Colonic mucosa (tissue), 4 donors: Measurements from ENCODE around the gene WT1. TPM values are rescaled to one million over a fixed set of nuclear protein-coding genes. Genes with fewer than 3 reads are reported as not detected.

Experiments
- DNase-seq: peaks from one replicate; pipeline ENCODE4 v3.0.0-alpha.2; 2020
- H3K27ac ChIP-seq: fragments of 200-600 bp; one replicate; pipeline ENCODE4 v1.8.0; 2021
- H3K27me3 ChIP-seq: fragments of 200-600 bp; one replicate; pipeline ENCODE4 v1.8.0; 2021
- H3K36me3 ChIP-seq: fragments of 200-600 bp; one replicate; pipeline ENCODE4 v1.8.0; 2021
- H3K4me1 ChIP-seq: fragments of 200-600 bp; one replicate; pipeline ENCODE4 v1.8.0; 2021; ENCODE audit warnings: mild to moderate bottlenecking
- H3K4me3 ChIP-seq: fragments of 200-600 bp; one replicate; pipeline ENCODE4 v1.8.0; 2021
- H3K9ac ChIP-seq, 2 donors: one replicate each; pipeline ENCODE4 v1.7.0; 2013; ENCODE audit warnings: control low read depth in 2 of 2, low read depth in 2 of 2, low read length in 2 of 2
- H3K9me3 ChIP-seq: fragments of 200-600 bp; one replicate; pipeline ENCODE4 v1.8.0; 2021
- CTCF ChIP-seq: fragments of 200-600 bp; IDR thresholded peaks from one replicate; pipeline ENCODE4 v1.8.0; 2022; ENCODE audit warnings: antibody characterized with exemption, mild to moderate bottlenecking
- intact Hi-C: fragments of 100-400 bp; cut with DNase I; formaldehyde crosslinking; loops from one replicate; pipeline ENCODE4 v1.14.1; 2022
- total RNA-seq, 2 donors: library from RNA; stranded (reverse); fragmentation: NEBNext Ultra II Directional in 1 of 2; extraction: Animal tissue kit (Norgen Biotek cat#: 25700) in 1 of 2; gene quantifications; one replicate each; pipeline ENCODE4 v1.2.1, GENCODE V29; 2021
- donor health status: healthy.
- donor health status: DM: no; HTN: no; CAD: no.
- donor health status: DM: no; HTN: no; CAD: no.

The WT1 gene
- total RNA-seq, 2 donors from 2014 or later: 0.32 TPM; not detected in 1

DNA sequence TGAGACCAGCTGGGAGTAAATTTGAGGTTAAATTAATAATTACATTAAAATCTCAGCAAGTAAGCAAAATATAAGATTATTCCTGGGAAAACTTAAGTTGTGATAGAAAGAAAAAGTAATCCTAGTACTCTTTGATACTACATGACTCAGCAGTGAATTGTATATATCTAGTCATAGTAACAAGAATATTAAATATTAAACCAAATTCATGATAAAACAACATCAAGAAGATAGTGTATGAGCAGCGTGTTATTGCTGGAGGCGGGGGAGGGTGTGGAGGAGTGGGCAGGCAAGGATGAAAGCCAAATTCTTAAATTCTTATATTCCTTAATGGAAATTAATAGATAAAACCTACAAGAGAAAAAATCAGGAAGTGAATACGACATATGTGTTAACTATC, 95.2 kb downstream of the WT1 start:
- Histone ChIP-seq H3K27ac (no peak overlapping the region), H3K4me1 (no peaks in the 10 kb centered on the region), H3K36me3 (no peaks in the 10 kb centered on the region), H3K4me3 (no peak overlapping the region), H3K9ac (no peak overlapping the region), H3K9me3 (no peaks in the 10 kb centered on the region), H3K27me3 (no peaks in the 10 kb centered on the region)
- intact Hi-C loops: no loop called here
- DNase-seq: no peak
- no peak for TF ChIP-seq CTCF

Other genes with a start within 250 kb of the WT1 start
- gene EIF3M, start 148.3 kb upstream of the WT1 start, total RNA-seq: 100 to 1,000 TPM; 190 to 195 TPM